GM12864 (cell line): Measurements from ENCODE around the gene OXLD1.
A peak's percentile ranks its signal among the peaks of the same experiment; 100 is the strongest.
"Not testable (repeated sequence)": the region's sequence is repeated elsewhere in the genome, so short reads cannot be mapped to it uniquely, and the experiment has no call there.

Experiments used
- DNase-seq: peaks from one replicate; pipeline ENCODE4 v3.0.0-alpha.2; 2011; ENCODE audit warnings: low read depth
- H3K4me3 ChIP-seq: 2 replicates; pipeline ENCODE4 v1.5.1; 2011; ENCODE audit warnings: mild to moderate bottlenecking, low read depth, low read length, control low read depth
- CTCF ChIP-seq: IDR thresholded peaks from 2 replicates; pipeline ENCODE4 v1.5.1; 2011; ENCODE audit warnings: low read depth, mild to moderate bottlenecking, moderate library complexity, low read length, control low read depth, inconsistent platforms; ENCODE audit errors: missing control alignments

The OXLD1 gene

DNA sequence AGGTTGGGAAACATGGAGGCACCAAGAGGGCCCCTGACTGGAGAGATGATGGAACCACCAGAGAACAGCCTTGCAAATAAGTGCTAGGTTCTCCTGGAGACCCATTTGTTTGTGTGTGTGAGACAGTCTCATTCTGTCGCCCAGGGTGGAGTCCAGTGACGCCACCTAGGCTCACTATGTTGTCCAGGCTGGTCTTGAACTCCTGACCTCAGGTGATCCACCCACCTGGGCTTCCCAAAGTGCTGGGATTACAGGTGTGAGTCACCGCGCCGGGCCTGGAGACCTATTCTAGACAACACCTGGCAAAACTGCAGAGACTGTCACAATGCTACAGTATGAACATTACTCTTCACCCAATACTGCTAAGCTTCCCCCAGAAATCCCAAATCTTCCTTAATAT, 31.0 kb downstream of the OXLD1 start:
- no peak for TF ChIP-seq CTCF
- peak overlapping the region; percentile 89 for H3K4me3 ChIP-seq

DNA sequence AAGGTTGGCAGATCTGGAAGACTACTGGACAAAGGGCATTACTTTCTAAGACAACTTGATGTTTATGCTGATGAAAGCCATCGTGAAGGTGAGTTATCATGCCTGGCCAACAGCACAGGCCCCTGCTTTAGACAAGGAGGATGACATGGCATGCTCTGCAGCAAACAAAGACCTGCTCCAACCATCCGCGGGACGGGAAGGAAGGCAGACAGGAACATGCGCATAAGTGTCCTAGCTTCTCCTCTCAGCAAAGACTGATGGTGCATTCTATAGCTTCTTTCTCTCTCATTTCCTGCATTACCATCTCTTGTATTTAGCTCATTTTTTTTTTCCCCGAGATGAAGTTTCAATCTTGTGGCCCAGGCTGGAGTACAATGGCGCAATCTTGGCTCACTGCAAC, 34.9 kb downstream of the OXLD1 start:
- no peak overlapping the region for H3K4me3 ChIP-seq
- TF ChIP-seq CTCF = no peak
- no peak for DNase-seq

More for the DNA sequence above, 31.0 kb downstream of the OXLD1 start:
- no peak for DNase-seq

DNA sequence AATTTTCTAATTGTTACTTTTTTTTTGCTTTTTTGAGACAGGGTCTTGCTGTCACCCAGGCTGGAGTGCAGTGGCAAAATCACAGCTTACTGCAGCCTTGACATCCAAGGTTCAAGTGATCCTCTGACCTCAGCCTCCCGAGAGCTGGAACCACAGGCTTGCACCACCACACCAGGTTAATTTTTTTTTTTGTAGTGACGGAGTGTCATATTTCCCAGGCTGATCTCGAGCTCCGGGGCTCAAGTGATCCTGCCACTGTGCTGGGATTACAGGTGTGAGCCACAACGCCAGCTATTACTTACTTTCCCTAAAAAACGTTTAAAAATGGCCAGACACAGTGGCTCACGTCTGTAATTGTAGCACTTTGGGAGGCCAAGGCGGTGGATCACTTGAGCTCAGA, 36.1 kb downstream of the OXLD1 start:
- no peak for DNase-seq
- H3K4me3 ChIP-seq = no peak overlapping the region
- no peak for TF ChIP-seq CTCF

- no peak for DNase-seq
- no peak for TF ChIP-seq CTCF
- H3K4me3 ChIP-seq = no peak overlapping the region
Observed at GRCh38 chr17:81621494-81622130, 44.8 kb downstream of the OXLD1 start.

GRCh38 chr17:81618307-81618706, 48.1 kb downstream of the OXLD1 start:
- DNase-seq, H3K4me3 ChIP-seq: not testable (repeated sequence)

GRCh38 chr17:81616877-81617276, 49.5 kb downstream of the OXLD1 start:
- no peak overlapping the region for H3K4me3 ChIP-seq
- TF ChIP-seq CTCF = no peak
- DNase-seq = no peak

DNA sequence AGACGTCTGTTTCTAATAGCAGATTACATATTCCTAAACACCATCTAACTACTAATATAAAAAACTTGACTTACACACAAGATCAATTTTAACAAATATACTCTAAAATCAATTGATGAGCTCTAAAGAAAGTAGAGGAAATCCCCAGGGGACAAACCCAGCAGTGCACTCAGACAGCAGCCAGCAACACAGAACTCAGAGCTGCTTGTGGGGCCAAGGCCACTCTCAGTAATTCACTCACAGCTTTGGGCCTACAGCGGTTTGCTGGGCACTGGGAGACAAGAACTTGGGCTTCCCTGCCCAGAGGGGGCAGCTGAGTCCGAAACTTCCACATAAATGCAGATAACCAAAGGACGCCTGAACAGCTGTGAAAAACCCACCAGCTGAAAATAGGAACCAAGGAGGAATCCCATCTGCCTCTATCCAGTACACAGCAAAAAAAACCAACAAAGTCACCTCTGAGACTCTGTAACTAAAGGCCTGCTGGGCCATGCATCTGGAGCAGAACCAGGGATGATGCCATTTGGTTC, 50.9 kb downstream of the OXLD1 start:
- TF ChIP-seq CTCF = no peak
- H3K4me3 ChIP-seq = no peak overlapping the region
- no peak for DNase-seq
